Neural crest cell (in vitro differentiated cells): Measurements from ENCODE around the gene SSPN. TPM values are rescaled to one million over a fixed set of nuclear protein-coding genes. Genes with fewer than 3 reads are reported as not detected.
A peak's percentile ranks its signal among the peaks of the same experiment; 100 is the strongest.

ENCODE experiments used
- DNase-seq: peaks from one replicate; pipeline ENCODE4 v3.0.0; 2021; ENCODE audit warnings: low read depth, mixed read lengths, low spot score
- H3K27ac Mint-ChIP-seq: one replicate; pipeline ENCODE4 v1.8.0; 2021; ENCODE audit warnings: mild to moderate bottlenecking, mixed read lengths; ENCODE audit not compliant: unreplicated experiment
- H3K27me3 Mint-ChIP-seq: 2 replicates; pipeline ENCODE4 v1.8.0; 2021; ENCODE audit warnings: low read depth, mild to moderate bottlenecking, mixed read lengths
- H3K36me3 Mint-ChIP-seq: 2 replicates; pipeline ENCODE4 v1.8.0; 2021; ENCODE audit warnings: low read depth, mild to moderate bottlenecking, mixed read lengths
- H3K4me1 Mint-ChIP-seq: 2 replicates; pipeline ENCODE4 v1.8.0; 2021; ENCODE audit warnings: mixed read lengths
- H3K4me3 Mint-ChIP-seq: one replicate; pipeline ENCODE4 v1.8.0; 2021; ENCODE audit warnings: mild to moderate bottlenecking, mixed read lengths
- H3K9me3 Mint-ChIP-seq: 2 replicates; pipeline ENCODE4 v1.8.0; 2021; ENCODE audit warnings: mixed read lengths
- CTCF ChIP-seq: fragments of 200-600 bp; sonication (generic); conservative IDR thresholded peaks from 2 replicates; pipeline ENCODE4 v1.5.0; 2021; ENCODE audit warnings: antibody characterized with exemption, mild to moderate bottlenecking
- total RNA-seq: library from RNA; stranded (reverse); gene quantifications from 2 replicates; pipeline ENCODE4 v1.2.1, GENCODE V29; 2021

Gene SSPN
- total RNA-seq, 1 donor from 2014 or later, result 4.7 TPM

- Mint-ChIP-seq H3K36me3 (no peaks in the 10 kb centered on the region), H3K9me3 (no peaks in the 10 kb centered on the region), H3K4me1 (no peaks in the 10 kb centered on the region), H3K27me3 (peaks cover 3% of the 10 kb centered on the region), H3K4me3 (no peak overlapping the region), H3K27ac (no peak overlapping the region)
- TF ChIP-seq CTCF, result no peak
- no peak for DNase-seq
These were observed 24.4 kb downstream of the SSPN start for GRCh38 chr12:26219736-26220135.

GRCh38 chr12:26224657-26225056 is 29.3 kb downstream of the SSPN start:
- no peak for DNase-seq
- no peaks in the 10 kb centered on the region for H3K9me3 Mint-ChIP-seq

GRCh38 chr12:26226122-26226521 is 30.7 kb downstream of the SSPN start:
- no peak for TF ChIP-seq CTCF
- DNase-seq, result no peak
- Mint-ChIP-seq H3K9me3 (no peaks in the 10 kb centered on the region), H3K27ac (no peak overlapping the region), H3K4me1 (peaks cover 8% of the 10 kb centered on the region), H3K36me3 (no peaks in the 10 kb centered on the region), H3K27me3 (peaks cover 41% of the 10 kb centered on the region), H3K4me3 (peak overlapping the region; percentile 83)

More at GRCh38 chr12:26224657-26225056, 29.3 kb downstream of the SSPN start:
- Mint-ChIP-seq H3K4me3 (no peak overlapping the region), H3K36me3 (no peaks in the 10 kb centered on the region), H3K27ac (no peak overlapping the region), H3K27me3 (peaks cover 41% of the 10 kb centered on the region), H3K4me1 (peaks cover 8% of the 10 kb centered on the region)
- TF ChIP-seq CTCF, result no peak

- Mint-ChIP-seq H3K36me3 (no peaks in the 10 kb centered on the region), H3K4me1 (peaks cover 8% of the 10 kb centered on the region), H3K27ac (no peak overlapping the region), H3K4me3 (peak overlapping the region; percentile 83), H3K9me3 (no peaks in the 10 kb centered on the region), H3K27me3 (peaks cover 41% of the 10 kb centered on the region)
- DNase-seq, result peak; percentile 15
- no peak for TF ChIP-seq CTCF
These were observed 31.4 kb downstream of the SSPN start for GRCh38 chr12:26226629-26227360.

GRCh38 chr12:26227361-26227745 is 32.0 kb downstream of the SSPN start:
- Mint-ChIP-seq H3K27ac (no peak overlapping the region), H3K27me3 (peaks cover 41% of the 10 kb centered on the region), H3K4me1 (peaks cover 8% of the 10 kb centered on the region)

More at GRCh38 chr12:26227361-26227745, 32.0 kb downstream of the SSPN start:
- Mint-ChIP-seq H3K36me3 (no peaks in the 10 kb centered on the region), H3K9me3 (no peaks in the 10 kb centered on the region), H3K4me3 (peak overlapping the region; percentile 83)
- DNase-seq, result no peak
- no peak for TF ChIP-seq CTCF
